PC-3 (cell line): ENCODE data around the gene MAT2B. TPM values are rescaled to one million over a fixed set of nuclear protein-coding genes. Genes with fewer than 3 reads are reported as not detected.
"Not testable (repeated sequence)": the region's sequence is repeated elsewhere in the genome, so short reads cannot be mapped to it uniquely, and the experiment has no call there.

Experiments used
- ATAC-seq: fragments of 200-7000 bp; cut with Tn5 transposase; 2 replicates; pipeline ENCODE4 v1.9.1; 2020; ENCODE audit warnings: mild to moderate bottlenecking, moderate library complexity
- BruUV-seq: library from RNA; stranded (reverse); fragments of 400-500 nt; replicated peaks from 2 replicates; lab custom pipeline; 2021; lab: Mats Ljungman, UMichigan
- CTCF ChIA-PET: fragments of 300-600 bp; sonication (Branson Sonifier 250); formaldehyde crosslinking; loops from one replicate; lab custom pipeline; 2022; ENCODE audit warnings: antibody characterized with exemption; lab: Charles Lee
- POLR2A ChIA-PET: fragments of 300-600 bp; sonication (Branson Sonifier 250); formaldehyde crosslinking; loops from one replicate; lab custom pipeline; 2022; ENCODE audit warnings: antibody characterized with exemption; ENCODE audit not compliant: unreplicated experiment; lab: Charles Lee
- DNase-seq: peaks from one replicate; pipeline ENCODE4 v3.0.0-alpha.2; 2015
- H2AFZ ChIP-seq: fragments of 300-600 bp; sonication (generic); 2 replicates; pipeline ENCODE4 v1.6.0; 2016; ENCODE audit warnings: antibody characterized with exemption, low read length
- H3F3A ChIP-seq: fragments of 300-600 bp; sonication (generic); one replicate; pipeline ENCODE4 v1.6.0; 2017; ENCODE audit warnings: antibody characterized with exemption, low read length, control low read depth, mild to moderate bottlenecking; ENCODE audit not compliant: unreplicated experiment
- H3K27ac ChIP-seq: fragments of 300-600 bp; sonication (generic); 2 replicates; pipeline ENCODE4 v1.5.1; 2016; ENCODE audit warnings: mild to moderate bottlenecking, low read length
- H3K27me3 ChIP-seq: fragments of 300-600 bp; sonication (generic); 2 replicates; pipeline ENCODE4 v1.6.1; 2016; ENCODE audit warnings: low read length, mixed read lengths
- H3K36me3 ChIP-seq: fragments of 300-600 bp; sonication (generic); 2 replicates; pipeline ENCODE4 v1.6.1; 2016; ENCODE audit warnings: low read depth, mixed run types, low read length, mixed read lengths
- H3K4me1 ChIP-seq: fragments of 300-600 bp; sonication (generic); 2 replicates; pipeline ENCODE4 v1.5.1; 2016; ENCODE audit warnings: low read length; ENCODE audit not compliant: insufficient read depth
- H3K4me2 ChIP-seq: fragments of 300-600 bp; sonication (generic); 2 replicates; pipeline ENCODE4 v1.6.0; 2016; ENCODE audit warnings: low read length
- H3K4me3 ChIP-seq: fragments of 300-600 bp; sonication (generic); 2 replicates; pipeline ENCODE4 v1.5.1; 2016; ENCODE audit warnings: mild to moderate bottlenecking, low read length, mixed read lengths
- H3K79me2 ChIP-seq: fragments of 300-600 bp; sonication (generic); 2 replicates; pipeline ENCODE4 v1.6.1; 2017; ENCODE audit warnings: low read length, mixed read lengths
- H3K9ac ChIP-seq: fragments of 300-600 bp; sonication (generic); 2 replicates; pipeline ENCODE4 v1.6.0; 2016; ENCODE audit warnings: mild to moderate bottlenecking, low read length
- H3K9me2 ChIP-seq: fragments of 300-600 bp; sonication (generic); replicated peaks from 2 replicates; pipeline ENCODE4 v1.6.1; 2016; ENCODE audit warnings: mixed run types, low read length, mixed read lengths
- H3K9me3 ChIP-seq: fragments of 300-600 bp; sonication (generic); 2 replicates; pipeline ENCODE4 v1.6.1; 2016; ENCODE audit warnings: low read length, mixed read lengths
- H4K20me1 ChIP-seq: fragments of 300-600 bp; sonication (generic); 2 replicates; pipeline ENCODE4 v1.6.1; 2016; ENCODE audit warnings: low read length, mixed read lengths
- EZH2 ChIP-seq: fragments of 300-600 bp; sonication (generic); IDR thresholded peaks from one replicate; pipeline ENCODE4 v1.6.1; 2017; ENCODE audit warnings: antibody characterized with exemption, mild to moderate bottlenecking, low read length; ENCODE audit not compliant: unreplicated experiment
- EZH2phosphoT487 ChIP-seq: fragments of 300-600 bp; sonication (generic); IDR thresholded peaks from 2 replicates; pipeline ENCODE4 v1.6.1; 2018; ENCODE audit warnings: mild to moderate bottlenecking, antibody characterized with exemption, low read length, borderline replicate concordance
- intact Hi-C: fragments of 100-400 bp; cut with micrococcal nuclease; formaldehyde crosslinking; loops from 2 replicates; pipeline ENCODE4 v1.9.0; 2023
- total RNA-seq: library from RNA; depleted of rRNA; stranded (reverse); fragments of >200 nt; gene quantifications from 2 replicates; pipeline ENCODE4 v1.2.3, GENCODE V29; 2014
- TF ChIP-seq, protein P1 (sequence below): fragments of 300-600 bp; sonication (generic); conservative IDR thresholded peaks from 2 replicates; pipeline ENCODE4 v1.5.1; 2017; ENCODE audit warnings: antibody characterized with exemption, low read depth, mild to moderate bottlenecking, low read length

MAT2B gene
- total RNA-seq, 1 experiment from 2014 or later, result 24.3 TPM

DNA sequence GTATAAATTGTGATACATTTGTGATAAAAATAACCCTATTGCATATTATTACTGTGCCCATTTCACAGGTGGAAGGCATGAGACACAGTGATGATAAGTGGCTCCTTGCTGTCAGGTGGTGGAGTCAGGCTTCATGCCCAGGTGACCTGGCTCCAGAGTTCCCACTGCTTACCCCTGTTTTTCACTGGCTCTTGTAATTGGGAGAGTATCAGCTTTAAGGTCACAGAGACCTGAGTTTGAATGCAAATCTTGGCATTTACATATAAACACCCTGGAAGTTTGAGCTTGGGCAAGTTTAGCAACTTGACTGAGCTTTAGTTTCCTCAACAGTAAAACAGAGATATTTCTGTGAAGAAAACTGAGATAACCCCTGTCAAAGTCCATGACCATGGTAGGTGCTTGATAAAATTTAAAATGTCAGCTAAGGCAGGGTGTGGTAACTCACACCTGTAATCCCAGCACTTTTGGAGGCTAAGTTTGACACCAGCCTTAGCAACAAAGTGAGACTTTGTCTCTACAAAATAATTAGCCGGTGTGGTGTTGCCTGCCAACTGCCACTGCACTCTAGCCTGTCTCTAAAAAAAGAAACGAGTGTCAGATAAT is 29.2 kb downstream of the MAT2B start:
- no peak overlapping the region for H3K4me3 ChIP-seq
- no peak for ATAC-seq
- BruUV-seq, result no TSS peak
- no peaks in the 10 kb centered on the region for H3K36me3 ChIP-seq
- no peaks in the 10 kb centered on the region for H3K79me2 ChIP-seq
- ChIA-PET POLR2A (no interaction called here), CTCF (interaction anchor here (0.6 kb wide), 1 partner anchor 43 kb away, joined by 8 read pairs; no protein-coding TSS in a partner anchor)
- intact Hi-C loops, result no loop called here
- TF ChIP-seq EZH2 (no peak), EZH2phosphoT487 (no peak)
- TF ChIP-seq, protein P1, sequence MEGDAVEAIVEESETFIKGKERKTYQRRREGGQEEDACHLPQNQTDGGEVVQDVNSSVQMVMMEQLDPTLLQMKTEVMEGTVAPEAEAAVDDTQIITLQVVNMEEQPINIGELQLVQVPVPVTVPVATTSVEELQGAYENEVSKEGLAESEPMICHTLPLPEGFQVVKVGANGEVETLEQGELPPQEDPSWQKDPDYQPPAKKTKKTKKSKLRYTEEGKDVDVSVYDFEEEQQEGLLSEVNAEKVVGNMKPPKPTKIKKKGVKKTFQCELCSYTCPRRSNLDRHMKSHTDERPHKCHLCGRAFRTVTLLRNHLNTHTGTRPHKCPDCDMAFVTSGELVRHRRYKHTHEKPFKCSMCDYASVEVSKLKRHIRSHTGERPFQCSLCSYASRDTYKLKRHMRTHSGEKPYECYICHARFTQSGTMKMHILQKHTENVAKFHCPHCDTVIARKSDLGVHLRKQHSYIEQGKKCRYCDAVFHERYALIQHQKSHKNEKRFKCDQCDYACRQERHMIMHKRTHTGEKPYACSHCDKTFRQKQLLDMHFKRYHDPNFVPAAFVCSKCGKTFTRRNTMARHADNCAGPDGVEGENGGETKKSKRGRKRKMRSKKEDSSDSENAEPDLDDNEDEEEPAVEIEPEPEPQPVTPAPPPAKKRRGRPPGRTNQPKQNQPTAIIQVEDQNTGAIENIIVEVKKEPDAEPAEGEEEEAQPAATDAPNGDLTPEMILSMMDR, result no peak
- no peak overlapping the region for H3K9ac ChIP-seq
- no peak overlapping the region for H3K27ac ChIP-seq
- H3K9me3 ChIP-seq, result no peaks in the 10 kb centered on the region
- H3K4me2 ChIP-seq, result no peak overlapping the region
- H3K4me1 ChIP-seq, result no peaks in the 10 kb centered on the region
- DNase-seq, result no peak
- no peaks in the 10 kb centered on the region for H4K20me1 ChIP-seq
- no peaks in the 10 kb centered on the region for H3K9me2 ChIP-seq
- H3F3A ChIP-seq, result no peaks in the 10 kb centered on the region
- H3K27me3 ChIP-seq, result peaks cover 34% of the 10 kb centered on the region; the same call in 1 of the 2 replicates
- H2AFZ ChIP-seq, result no peak overlapping the region

DNA sequence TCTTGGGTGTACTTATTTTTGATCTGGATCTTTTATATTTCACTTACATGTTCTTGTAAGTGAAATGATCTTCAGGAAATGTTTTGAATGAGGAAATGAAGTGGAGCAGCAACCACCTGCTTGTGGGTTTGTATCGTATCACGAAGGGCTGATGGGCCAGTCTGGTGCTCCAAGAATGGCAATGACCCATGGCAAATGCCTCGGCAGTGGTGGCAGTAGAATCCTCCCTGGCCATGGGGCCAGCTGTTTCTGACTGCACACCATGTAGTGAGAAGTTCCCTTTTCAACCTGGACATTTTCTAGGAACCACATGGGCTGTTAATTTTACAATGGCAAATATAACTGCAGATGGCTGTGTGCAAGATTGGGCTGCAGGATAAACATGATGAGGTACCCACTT is 29.9 kb downstream of the MAT2B start:
- Histone ChIP-seq H3K4me2 (no peak overlapping the region), H4K20me1 (no peaks in the 10 kb centered on the region), H3K79me2 (no peaks in the 10 kb centered on the region), H3F3A (no peaks in the 10 kb centered on the region), H3K9me2 (no peaks in the 10 kb centered on the region), H3K9ac (no peak overlapping the region), H3K27me3 (peaks cover 35% of the 10 kb centered on the region; the same call in 1 of the 2 replicates), H3K27ac (no peak overlapping the region), H3K36me3 (no peaks in the 10 kb centered on the region), H3K9me3 (no peaks in the 10 kb centered on the region), H3K4me3 (no peak overlapping the region), H2AFZ (no peak overlapping the region), H3K4me1 (no peaks in the 10 kb centered on the region)
- no peak for DNase-seq
- no TSS peak for BruUV-seq
- TF ChIP-seq EZH2phosphoT487 (no peak), EZH2 (no peak)
- TF ChIP-seq, protein P1, result no peak
- ChIA-PET POLR2A (no interaction called here), CTCF (interaction anchor here (0.6 kb wide), 1 partner anchor 42 kb away, joined by 8 read pairs; no protein-coding TSS in a partner anchor)
- no peak for ATAC-seq
- intact Hi-C loops, result no loop called here

DNA sequence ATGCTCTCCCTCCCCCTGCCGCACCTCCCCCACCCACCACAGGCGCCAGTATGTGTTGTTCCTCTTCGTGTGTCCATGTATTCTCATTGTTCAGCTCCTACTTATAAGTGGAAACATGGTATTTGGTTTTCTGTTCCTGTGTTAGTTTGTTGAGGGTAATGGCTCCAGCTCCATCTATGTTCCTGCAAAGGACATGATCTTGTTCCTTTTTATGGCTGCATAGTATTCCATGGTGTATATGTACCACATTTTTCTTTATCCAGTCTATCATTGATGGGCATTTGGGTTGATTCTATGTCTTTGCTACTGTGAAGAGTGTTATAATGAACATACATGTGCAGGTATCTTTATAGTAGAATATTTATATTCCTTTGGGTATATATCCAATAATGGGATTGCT is 31.0 kb downstream of the MAT2B start:
- H2AFZ ChIP-seq, POLR2A ChIA-PET, intact Hi-C loops: not testable (repeated sequence)

More for the DNA sequence above, 31.0 kb downstream of the MAT2B start:
- H3K9ac ChIP-seq, H3K79me2 ChIP-seq, H4K20me1 ChIP-seq, H3K4me3 ChIP-seq, H3K9me2 ChIP-seq, H3K4me2 ChIP-seq, H3K9me3 ChIP-seq, ATAC-seq, BruUV-seq, H3K27ac ChIP-seq, H3K36me3 ChIP-seq, DNase-seq, H3K4me1 ChIP-seq, CTCF ChIA-PET, H3F3A ChIP-seq: not testable (repeated sequence)
- H3K27me3 ChIP-seq, result peaks cover 38% of the 10 kb centered on the region; the same call in 1 of the 2 replicates
